Caco-2 (cell line): ENCODE measurements around the gene E2F7. TPM values are rescaled to one million over a fixed set of nuclear protein-coding genes. Genes with fewer than 3 reads are reported as not detected.

ENCODE experiments used
- BruUV-seq: library from RNA; stranded (reverse); fragments of 400-500 nt; replicated peaks from 2 replicates; lab custom pipeline; 2021; lab: Mats Ljungman, UMichigan
- CTCF ChIA-PET: fragments of 300-600 bp; sonication (Branson Sonifier 250); formaldehyde crosslinking; loops from one replicate; lab custom pipeline; 2022; ENCODE audit warnings: antibody characterized with exemption; lab: Charles Lee
- POLR2A ChIA-PET: fragments of 300-600 bp; sonication (Branson Sonifier 250); formaldehyde crosslinking; loops from one replicate; lab custom pipeline; 2022; ENCODE audit warnings: antibody characterized with exemption; lab: Charles Lee
- DNase-seq, 2 experiments: peaks; one replicate each; pipeline versions ENCODE4 v3.0.0 to v3.0.0-alpha.2; 2020 to 2022
- H3K27me3 ChIP-seq: replicated peaks from 2 replicates; pipeline ENCODE4 v1.6.0; 2011; ENCODE audit warnings: low read length; ENCODE audit not compliant: control insufficient read depth, insufficient read depth
- H3K36me3 ChIP-seq: 2 replicates; pipeline ENCODE4 v1.5.1; 2011; ENCODE audit warnings: low read length; ENCODE audit not compliant: control insufficient read depth, insufficient read depth
- H3K4me1 ChIP-seq: fragments of 250-450 bp; sonication (Bioruptor Pico); 2 replicates; pipeline ENCODE4 v1.5.1; 2020; ENCODE audit warnings: mild to moderate bottlenecking
- H3K4me3 ChIP-seq: 2 replicates; pipeline ENCODE4 v1.5.1; 2011; ENCODE audit warnings: low read depth, mild to moderate bottlenecking, control low read depth, low read length
- H3K9me3 ChIP-seq: fragments of 250-450 bp; sonication (Bioruptor Pico); 2 replicates; pipeline ENCODE4 v1.5.1; 2020; ENCODE audit warnings: mild to moderate bottlenecking, moderate library complexity
- H3K27ac Mint-ChIP-seq: one replicate; pipeline ENCODE4 v1.8.0; 2022; ENCODE audit warnings: mixed read lengths; ENCODE audit not compliant: unreplicated experiment
- H3K27me3 Mint-ChIP-seq: one replicate; pipeline ENCODE4 v1.8.0; 2022; ENCODE audit warnings: mixed read lengths; ENCODE audit not compliant: insufficient read depth, unreplicated experiment
- H3K36me3 Mint-ChIP-seq: one replicate; pipeline ENCODE4 v1.8.0; 2022; ENCODE audit warnings: mild to moderate bottlenecking, mixed read lengths; ENCODE audit not compliant: insufficient read depth, unreplicated experiment
- H3K4me1 Mint-ChIP-seq: one replicate; pipeline ENCODE4 v1.8.0; 2022; ENCODE audit warnings: low read depth, mixed read lengths; ENCODE audit not compliant: unreplicated experiment
- H3K4me3 Mint-ChIP-seq: one replicate; pipeline ENCODE4 v1.8.0; 2022; ENCODE audit warnings: mild to moderate bottlenecking, moderate library complexity, mixed read lengths; ENCODE audit not compliant: unreplicated experiment
- H3K9me3 Mint-ChIP-seq: one replicate; pipeline ENCODE4 v1.8.0; 2022; ENCODE audit warnings: mixed read lengths; ENCODE audit not compliant: unreplicated experiment
- CTCF ChIP-seq, 2 experiments: fragments of 200-600 bp in 1 of 2; IDR thresholded peaks; 1 replicate in 1 of 2; 2 replicates in 1 of 2; pipeline versions ENCODE4 v1.5.1 to v1.8.0; 2011 to 2022; ENCODE audit warnings: antibody characterized with exemption in 1 of 2, control low read depth in 1 of 2, inconsistent platforms in 1 of 2, low read depth in 1 of 2, low read length in 1 of 2, mild to moderate bottlenecking in 1 of 2, moderate library complexity in 1 of 2; ENCODE audit not compliant: insufficient read depth in 1 of 2, severe bottlenecking in 1 of 2, unreplicated experiment in 1 of 2
- intact Hi-C: fragments of 100-400 bp; cut with micrococcal nuclease; formaldehyde crosslinking; loops from one replicate; pipeline ENCODE4 v1.10.0; 2022; ENCODE audit not compliant: unreplicated experiment
- total RNA-seq: library from RNA; stranded (reverse); gene quantifications from 2 replicates; pipeline ENCODE4 v1.2.3, GENCODE V29; 2022

E2F7 gene
- total RNA-seq, 1 experiment from 2014 or later, result 11.6 TPM

GRCh38 chr12:77108707-77109106 lies 43.3 kb upstream of the E2F7 start:
- H3K27ac Mint-ChIP-seq, result no peak overlapping the region
- H3K36me3 Mint-ChIP-seq, result no peaks in the 10 kb centered on the region
- no peaks in the 10 kb centered on the region for H3K36me3 ChIP-seq
- peaks cover 18% of the 10 kb centered on the region for H3K9me3 Mint-ChIP-seq
- ChIA-PET POLR2A (no interaction called here), CTCF (no interaction called here)
- intact Hi-C loops, result no loop called here
- peaks cover 7% of the 10 kb centered on the region; the same call in 1 of the 2 replicates for H3K9me3 ChIP-seq
- no peak for TF ChIP-seq CTCF (IDR thresholded peaks at IDR 0.05; ENCODE audit: insufficient read depth in 1 of 2, low read depth in 1 of 2, low read length in 1 of 2, severe bottlenecking in 1 of 2, unreplicated experiment in 1 of 2)
- H3K4me3 Mint-ChIP-seq, result no peak overlapping the region
- BruUV-seq, result no TSS peak
- H3K27me3 Mint-ChIP-seq, result peaks cover 10% of the 10 kb centered on the region
- H3K4me1 Mint-ChIP-seq, result peaks cover 6% of the 10 kb centered on the region
- H3K4me1 ChIP-seq, result no peaks in the 10 kb centered on the region
- no peaks in the 10 kb centered on the region for H3K27me3 ChIP-seq
- no peak for DNase-seq
- H3K4me3 ChIP-seq, result no peak overlapping the region

GRCh38 chr12:77107121-77107520 lies 41.8 kb upstream of the E2F7 start:
- ChIA-PET POLR2A (no interaction called here), CTCF (no interaction called here)
- no TSS peak for BruUV-seq

GRCh38 chr12:77104792-77105191 lies 39.4 kb upstream of the E2F7 start:
- TF ChIP-seq CTCF (IDR thresholded peaks at IDR 0.05; ENCODE audit: insufficient read depth in 1 of 2, low read depth in 1 of 2, low read length in 1 of 2, severe bottlenecking in 1 of 2, unreplicated experiment in 1 of 2), result no peak
- ChIA-PET CTCF (no interaction called here), POLR2A (no interaction called here)
- Mint-ChIP-seq H3K9me3 (no peaks in the 10 kb centered on the region), H3K4me3 (no peak overlapping the region), H3K4me1 (peaks cover 6% of the 10 kb centered on the region), H3K36me3 (no peaks in the 10 kb centered on the region), H3K27me3 (peaks cover 11% of the 10 kb centered on the region), H3K27ac (no peak overlapping the region)
- no peak for DNase-seq
- H3K4me3 ChIP-seq, result no peak overlapping the region
- no peaks in the 10 kb centered on the region for H3K9me3 ChIP-seq
- intact Hi-C loops, result no loop called here
- no peaks in the 10 kb centered on the region for H3K4me1 ChIP-seq
- BruUV-seq, result no TSS peak
- H3K27me3 ChIP-seq, result no peaks in the 10 kb centered on the region
- no peaks in the 10 kb centered on the region for H3K36me3 ChIP-seq

More at GRCh38 chr12:77107121-77107520, 41.8 kb upstream of the E2F7 start:
- intact Hi-C loops, result no loop called here
- H3K27ac Mint-ChIP-seq, result no peak overlapping the region
- Histone ChIP-seq H3K9me3 (peaks cover 7% of the 10 kb centered on the region; the same call in 1 of the 2 replicates), H3K4me3 (no peak overlapping the region), H3K36me3 (no peaks in the 10 kb centered on the region), H3K4me1 (no peaks in the 10 kb centered on the region), H3K27me3 (no peaks in the 10 kb centered on the region)
- peaks cover 18% of the 10 kb centered on the region for H3K9me3 Mint-ChIP-seq
- TF ChIP-seq CTCF (IDR thresholded peaks at IDR 0.05; ENCODE audit: insufficient read depth in 1 of 2, low read depth in 1 of 2, low read length in 1 of 2, severe bottlenecking in 1 of 2, unreplicated experiment in 1 of 2), result no peak
- no peaks in the 10 kb centered on the region for H3K36me3 Mint-ChIP-seq
- H3K4me3 Mint-ChIP-seq, result no peak overlapping the region
- H3K27me3 Mint-ChIP-seq, result peaks cover 8% of the 10 kb centered on the region
- no peak for DNase-seq
- H3K4me1 Mint-ChIP-seq, result peaks cover 6% of the 10 kb centered on the region
